Islet precursor cell (in vitro differentiated cells): ENCODE data around the gene RHPN2.
"Not testable (repeated sequence)": the region's sequence is repeated elsewhere in the genome, so short reads cannot be mapped to it uniquely, and the experiment has no call there.

Source experiments
- DNase-seq: peaks from one replicate; pipeline ENCODE4 v3.0.0-alpha.2; 2018

The RHPN2 gene

DNA sequence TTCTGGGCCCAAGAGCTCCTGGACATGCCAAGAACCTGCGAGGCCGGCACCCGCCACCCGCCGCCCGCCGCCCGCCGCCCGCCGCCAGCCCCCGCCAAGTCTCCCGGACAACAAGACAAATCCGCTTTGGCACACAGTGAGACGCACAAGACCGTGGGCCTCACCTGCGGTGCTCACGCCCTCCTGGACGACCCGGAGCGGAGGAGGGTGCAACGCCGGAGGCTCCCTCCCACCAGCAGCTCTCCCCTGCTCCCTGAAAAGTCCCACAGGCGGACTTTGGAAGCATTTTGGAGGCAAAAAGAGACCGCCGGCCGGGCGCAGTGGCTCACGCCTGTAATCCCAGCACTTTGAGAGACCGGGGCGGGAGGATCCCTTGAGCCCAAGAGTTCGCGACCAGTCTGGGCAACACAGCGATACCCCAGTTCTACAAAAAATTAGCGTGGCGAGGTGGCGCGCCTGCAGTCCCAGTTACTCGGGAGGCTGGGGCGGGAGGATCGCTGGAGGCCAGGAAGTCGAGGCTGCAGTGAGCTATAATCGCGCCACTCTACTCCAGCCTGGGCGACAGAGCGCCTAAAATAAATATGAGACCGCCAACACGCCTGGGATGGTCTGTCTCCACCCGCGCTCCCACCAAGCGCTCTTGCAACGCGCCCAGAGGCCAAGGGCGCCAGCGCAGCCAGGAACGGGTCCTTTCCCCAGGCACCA is 783 bp downstream of the RHPN2 start:
- peak; percentile 66 for DNase-seq

DNA sequence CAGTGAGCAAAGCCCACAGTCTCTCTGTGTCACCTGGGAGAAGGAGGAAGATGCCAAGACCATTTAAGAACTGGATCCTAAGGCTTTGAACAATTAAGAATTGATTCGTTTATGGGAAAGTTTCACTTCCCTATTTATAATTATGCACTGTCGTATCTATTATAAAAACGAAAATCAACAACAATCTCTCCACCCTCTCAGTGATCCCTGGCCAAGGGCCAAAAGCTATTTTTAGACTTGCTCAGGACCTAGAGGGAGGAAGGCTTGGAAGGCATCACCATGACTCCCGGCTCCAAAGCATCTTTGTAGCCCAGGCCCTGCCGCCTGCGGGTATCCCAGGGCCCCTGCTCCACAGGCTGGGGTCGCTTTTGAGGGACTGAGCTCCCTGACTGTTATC is 1.3 kb downstream of the RHPN2 start:
- DNase-seq, result no peak

GRCh38 chr19:33062902-33063301 is 1.8 kb downstream of the RHPN2 start:
- DNase-seq, result peak; percentile 73

GRCh38 chr19:33060586-33060985 is 4.1 kb downstream of the RHPN2 start:
- DNase-seq, result no peak

GRCh38 chr19:33055718-33056117 is 9.0 kb downstream of the RHPN2 start:
- peak; percentile 76 for DNase-seq

DNA sequence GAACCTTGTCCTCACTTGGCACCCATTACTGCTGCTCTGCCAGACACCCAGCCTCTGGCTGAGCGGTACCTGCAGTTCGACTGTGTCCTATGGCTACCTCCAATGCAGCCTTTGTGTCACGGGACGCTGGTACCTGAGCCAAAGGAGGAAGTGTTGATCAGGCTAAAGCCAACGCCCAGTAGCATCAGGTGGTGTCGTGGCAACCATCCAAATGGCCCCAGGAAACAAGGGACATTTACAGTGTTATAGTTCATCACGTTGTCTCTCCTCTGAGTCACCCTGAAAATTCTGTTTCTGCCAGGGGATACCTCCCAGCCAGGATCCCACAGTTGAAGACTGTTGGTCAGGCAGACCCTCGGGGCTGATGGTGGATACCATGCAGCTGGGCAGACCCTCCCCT is 10.1 kb downstream of the RHPN2 start:
- peak; percentile 56 for DNase-seq

GRCh38 chr19:33052352-33052972 is 12.2 kb downstream of the RHPN2 start:
- DNase-seq, result peak; percentile 41

DNA sequence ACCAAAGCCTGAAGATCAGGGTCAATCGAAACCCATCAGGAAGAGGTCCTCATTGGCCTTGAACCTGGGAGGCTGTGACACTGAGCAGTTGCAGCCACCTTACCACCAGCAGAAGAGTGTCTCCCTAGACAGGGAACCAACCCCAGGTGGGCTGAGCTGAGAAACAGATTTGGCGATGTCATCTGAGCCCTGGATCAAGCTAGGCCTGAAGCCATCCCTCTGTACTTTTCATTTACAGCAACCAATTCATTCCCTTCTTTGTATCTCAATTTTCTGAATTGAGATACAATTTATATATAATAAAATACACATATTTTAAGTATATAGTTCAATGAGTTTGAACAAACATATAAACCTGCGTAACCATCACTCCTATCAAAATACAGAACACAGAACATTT is 14.6 kb downstream of the RHPN2 start:
- no peak for DNase-seq

DNA sequence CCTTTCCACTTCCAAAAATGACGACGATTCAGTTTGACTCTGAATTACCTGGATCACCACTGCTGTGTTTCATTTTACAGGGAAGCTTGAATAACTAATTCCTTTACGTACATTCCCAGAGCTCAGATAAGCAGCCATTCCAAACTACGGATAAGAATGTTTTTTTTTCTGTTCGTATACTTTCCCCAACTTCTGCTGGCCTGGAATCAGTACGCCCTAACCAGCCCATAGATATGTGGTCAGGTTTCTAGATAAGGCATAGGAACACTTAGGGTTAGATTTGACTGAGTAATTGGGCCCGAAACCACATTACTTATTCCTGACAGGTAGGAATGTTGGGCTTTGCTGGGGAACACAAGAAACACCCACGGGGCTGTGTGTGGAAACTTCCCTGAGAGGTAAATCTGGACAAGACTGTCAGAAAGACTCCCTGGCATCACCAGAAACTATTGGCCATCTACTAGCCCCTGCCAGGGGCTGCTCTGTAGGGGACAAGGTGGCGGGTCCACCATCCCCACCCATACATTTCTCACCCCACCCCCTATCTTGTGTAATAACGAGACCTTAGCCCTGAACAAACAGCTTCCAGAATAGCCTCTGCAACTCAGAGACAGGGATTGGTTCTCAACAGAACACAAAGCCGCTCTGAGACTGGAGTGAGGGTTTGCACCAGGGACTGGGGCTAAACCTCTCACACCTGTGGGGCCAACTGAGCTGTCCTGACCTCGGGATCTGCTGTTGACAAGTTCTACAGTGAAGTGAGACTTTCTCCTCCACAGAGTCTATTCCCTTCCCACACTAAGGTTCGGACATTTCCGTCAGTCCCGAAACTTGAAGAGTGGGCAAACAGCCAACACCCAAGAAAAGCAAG is 15.6 kb downstream of the RHPN2 start:
- peak; percentile 78 for DNase-seq

DNA sequence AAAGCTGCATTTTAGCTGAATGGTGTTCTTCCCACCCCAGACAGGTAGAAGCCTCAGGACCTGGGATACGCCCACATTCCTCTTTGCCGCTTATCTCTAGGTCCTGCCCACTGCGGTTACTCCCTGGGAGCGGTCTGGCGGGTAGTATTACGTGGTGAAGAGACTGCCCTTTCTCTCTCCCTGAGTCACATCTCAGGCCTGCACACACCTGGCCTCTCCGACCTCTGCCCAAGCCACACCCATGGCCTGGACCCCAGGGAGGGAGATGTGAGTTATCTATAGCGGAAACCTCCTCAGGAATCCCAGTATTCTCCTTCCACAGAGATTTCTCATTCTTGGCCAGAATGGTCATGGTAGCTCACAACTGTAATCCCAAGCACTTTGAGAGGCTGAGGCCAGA is 17.3 kb downstream of the RHPN2 start:
- peak; percentile 98 for DNase-seq

GRCh38 chr19:33041828-33042160 is 22.9 kb downstream of the RHPN2 start:
- not testable (repeated sequence) for DNase-seq

DNA sequence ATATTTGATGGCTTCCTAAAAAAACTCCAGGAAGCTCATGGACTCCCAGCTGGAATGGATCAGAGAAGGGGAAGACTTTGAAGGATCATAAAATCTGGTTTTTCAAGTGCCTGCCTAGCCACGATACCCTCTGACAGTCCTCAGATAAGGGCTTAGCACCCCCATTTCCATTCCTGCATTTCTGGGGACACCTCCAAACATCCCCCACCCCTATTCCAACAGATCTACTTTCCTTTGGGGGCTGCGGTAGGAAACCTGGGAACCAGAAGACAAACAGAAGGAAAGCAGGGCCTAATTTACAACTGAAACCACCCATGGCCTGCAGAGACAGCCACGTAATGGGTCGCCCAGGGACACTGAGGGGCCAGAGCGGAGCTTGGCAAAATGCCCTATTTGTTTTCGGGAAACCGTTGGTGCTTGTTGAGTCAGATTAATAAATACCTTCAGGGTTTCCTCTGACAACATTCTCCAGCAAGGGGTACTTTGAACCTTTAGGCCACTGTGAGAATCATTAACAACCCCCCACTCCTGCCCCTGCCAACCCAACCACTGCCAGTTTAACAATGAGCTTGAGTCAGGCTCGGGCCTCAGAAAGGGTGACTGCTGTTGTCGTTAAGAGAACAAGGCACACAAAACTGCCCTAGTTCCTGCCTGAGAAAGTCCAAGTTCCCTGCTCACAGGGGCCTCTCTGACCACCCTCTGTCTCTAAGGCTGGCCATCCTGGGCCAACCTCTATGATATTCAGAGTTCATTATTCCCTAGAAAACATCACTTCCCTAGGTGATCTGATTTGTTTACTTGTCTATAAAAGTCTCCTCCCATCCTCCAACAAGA is 23.5 kb downstream of the RHPN2 start:
- DNase-seq, result no peak

- no peak for DNase-seq
These were observed 24.9 kb downstream of the RHPN2 start for GRCh38 chr19:33039815-33040214.

DNA sequence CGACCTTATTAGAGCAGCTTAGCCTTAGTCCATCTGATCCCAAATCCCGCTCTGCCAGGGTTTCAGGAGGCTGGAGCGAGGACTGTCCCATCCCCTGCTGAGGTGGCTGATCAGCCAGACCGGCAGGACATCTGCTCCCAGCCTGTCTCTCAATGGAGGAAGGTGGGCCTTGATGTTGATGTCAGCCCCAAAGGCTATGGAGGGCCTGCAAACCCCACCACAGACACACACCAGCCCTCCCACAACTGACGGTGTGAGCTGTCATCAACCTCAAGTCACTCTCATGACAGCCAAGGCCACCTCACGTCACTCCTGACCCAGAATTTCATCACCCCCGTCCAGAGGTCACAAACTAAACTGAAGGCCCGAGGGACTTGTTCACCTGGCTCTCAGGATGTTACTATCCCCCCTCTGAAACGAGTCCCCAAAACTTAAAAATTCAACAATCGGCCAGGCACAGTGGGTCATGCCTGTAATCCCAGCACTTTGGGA is 25.5 kb downstream of the RHPN2 start:
- DNase-seq, result no peak

DNA sequence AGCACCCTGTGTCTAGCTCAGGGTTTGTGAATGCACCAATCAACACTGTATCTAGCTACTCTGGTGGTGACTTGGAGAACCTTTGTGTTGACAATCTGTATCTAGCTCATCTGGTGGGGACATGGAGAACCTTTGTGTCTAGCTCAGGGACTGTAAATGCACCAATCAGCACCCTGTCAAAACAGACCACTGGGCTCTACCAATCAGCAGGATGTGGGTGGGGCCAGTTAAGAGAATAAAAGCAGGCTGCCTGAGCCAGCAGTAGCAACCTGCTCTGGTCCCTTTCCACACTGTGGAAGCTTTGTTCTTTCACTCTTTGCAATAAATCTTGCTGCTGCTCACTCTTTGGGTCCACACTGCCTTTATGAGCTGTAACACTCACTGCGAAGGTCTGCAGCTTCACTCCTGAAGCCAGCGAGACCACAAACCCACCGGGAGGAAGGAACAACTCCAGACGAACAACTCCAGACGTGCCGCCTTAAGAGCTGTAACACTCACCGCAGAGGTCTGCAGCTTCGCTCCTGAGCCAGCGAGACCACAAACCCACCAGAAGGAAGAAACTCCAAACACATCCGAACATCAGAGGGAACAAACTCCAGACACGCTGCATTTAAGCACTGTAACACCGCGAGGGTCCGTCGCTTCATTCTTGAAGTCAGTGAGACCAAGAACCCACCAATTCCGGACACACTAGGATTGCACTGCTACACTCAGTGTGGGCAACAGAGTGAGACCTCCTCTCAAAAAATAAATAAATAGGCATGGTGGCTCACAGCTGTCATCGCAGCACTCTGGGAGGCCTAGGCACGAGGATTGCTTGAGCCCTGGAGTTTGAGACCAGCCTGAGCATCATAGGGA is 27.3 kb downstream of the RHPN2 start:
- DNase-seq, result not testable (repeated sequence)

GRCh38 chr19:33036370-33037167 is 28.1 kb downstream of the RHPN2 start:
- DNase-seq, result not testable (repeated sequence)

DNA sequence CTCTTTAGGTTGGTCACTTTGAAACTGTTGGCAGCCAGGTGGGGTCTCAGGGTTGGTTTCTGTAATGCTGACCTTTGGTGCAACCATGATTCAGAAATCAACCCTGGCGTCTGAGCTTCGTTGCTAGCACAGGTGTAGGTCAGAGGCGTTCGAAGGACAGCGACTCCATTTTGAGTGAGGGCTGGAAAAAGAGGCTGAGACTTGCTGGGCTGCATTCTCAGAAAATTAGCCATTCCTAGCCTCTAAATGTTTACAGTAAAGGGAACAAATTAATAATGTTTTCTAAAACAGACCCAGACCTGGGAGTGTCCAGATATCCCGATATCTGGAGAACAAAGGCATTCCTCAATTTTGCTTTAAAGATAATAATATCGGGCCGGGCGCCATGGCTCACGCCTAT is 29.2 kb downstream of the RHPN2 start:
- DNase-seq, result no peak

- no peak for DNase-seq
These were observed 32.4 kb downstream of the RHPN2 start for GRCh38 chr19:33032218-33032781.

DNA sequence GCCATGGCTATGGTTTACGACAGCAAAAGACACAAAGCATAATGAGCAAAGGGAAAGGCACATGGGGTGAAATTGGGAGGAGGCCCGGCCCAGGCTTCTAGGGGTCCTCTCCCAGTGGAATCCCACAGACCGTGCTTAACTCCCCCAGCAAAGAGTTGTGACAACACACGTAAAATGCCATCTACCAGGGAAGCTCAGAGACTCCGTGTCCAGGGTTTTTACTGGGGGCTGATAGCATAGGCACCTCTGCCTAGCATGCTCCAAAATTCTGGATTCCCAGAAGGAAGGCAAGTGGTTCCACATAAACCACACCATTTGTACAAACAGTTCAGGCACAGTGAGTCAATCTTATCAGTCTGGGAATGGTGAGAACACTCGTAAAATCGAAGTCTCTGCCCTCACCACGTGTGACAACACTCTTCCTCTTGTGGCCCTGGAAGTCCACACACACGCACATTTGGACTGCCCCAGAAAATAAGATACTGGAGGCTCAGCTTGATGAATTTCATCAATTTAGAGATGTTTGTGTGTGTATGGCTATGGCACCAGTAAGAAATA is 34.9 kb downstream of the RHPN2 start:
- no peak for DNase-seq

GRCh38 chr19:33026602-33027001 is 38.1 kb downstream of the RHPN2 start:
- DNase-seq, result not testable (repeated sequence)
